ENCODE data around the gene DEPP1. TPM values are rescaled to one million over a fixed set of nuclear protein-coding genes. Genes with fewer than 3 reads are reported as not detected.

The DEPP1 gene
- total and polyA plus RNA-seq, 2 donors (not counting 3 experiments of a cell fraction or from before 2014, with no cell fraction given): 364 to 951 TPM

DNA sequence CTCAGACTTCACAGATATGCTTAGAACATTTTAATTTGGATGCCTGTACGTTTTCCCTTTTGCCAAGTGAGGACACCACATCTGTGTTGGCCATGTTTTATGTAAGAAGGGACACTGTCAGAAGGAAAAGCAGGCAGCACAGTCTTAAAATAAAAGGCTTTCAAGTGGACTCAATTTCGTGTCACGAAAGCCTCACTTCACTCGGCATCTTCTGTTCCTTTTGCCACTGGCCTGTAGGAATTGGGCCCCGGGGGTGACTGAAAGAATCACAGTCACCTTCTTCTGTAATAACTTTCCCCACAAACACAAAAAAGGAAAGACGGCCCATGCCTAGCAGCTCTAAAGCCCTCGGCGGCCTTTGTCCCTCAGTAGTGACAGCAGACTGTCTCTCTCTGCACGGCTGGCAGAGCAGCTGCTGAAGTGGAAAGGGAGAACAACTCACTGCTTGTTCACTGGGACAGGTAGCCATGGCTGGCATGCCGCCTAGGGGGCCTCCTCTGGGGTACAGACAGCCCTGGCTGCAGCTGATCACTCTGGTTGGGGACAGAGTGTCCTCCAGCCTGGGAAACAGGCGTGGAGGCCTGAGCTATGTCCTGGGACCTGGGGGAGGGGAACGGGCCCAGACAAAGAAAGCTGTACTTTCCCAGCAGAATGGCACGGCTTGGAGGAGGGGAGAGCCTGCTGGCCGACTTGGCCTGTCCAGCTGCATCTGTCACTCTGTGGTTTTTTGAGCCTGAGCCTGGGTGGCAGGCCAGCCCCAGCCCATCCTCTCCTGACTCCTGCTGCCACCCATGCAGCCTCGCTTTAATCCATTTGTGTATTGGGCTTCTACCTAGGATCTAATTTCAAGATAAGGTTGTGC lies 14.6 kb downstream of the DEPP1 start:
- no TSS peak for BruUV-seq (replicated peaks)
- Histone ChIP-seq H3K36me3 (ENCODE audit: control insufficient read depth in 2 of 2, extremely low read depth in 1 of 2, insufficient read depth in 2 of 2, low read length in 2 of 2) (no peaks in the 10 kb centered on the region), H3K27ac (ENCODE audit: insufficient read depth, low read depth, low read length) (no peak overlapping the region), H3K9me1 (replicated peaks; ENCODE audit: control insufficient read depth, extremely low read depth, insufficient read depth, low read length) (no peaks in the 10 kb centered on the region), H3K4me3 (replicated peaks in 1 of 3; ENCODE audit: insufficient read depth in 1 of 3, low read depth in 1 of 3, low read length in 3 of 3) (no peak overlapping the region), H2AFZ (ENCODE audit: low read depth, low read length) (no peak overlapping the region), H4K20me1 (replicated peaks; ENCODE audit: control insufficient read depth, extremely low read depth, insufficient read depth, low read length) (no peaks in the 10 kb centered on the region), H3K4me1 (ENCODE audit: control insufficient read depth, extremely low read depth, insufficient read depth, low read length) (peaks cover 3% of the 10 kb centered on the region), H3K9me3 (replicated peaks; ENCODE audit: control insufficient read depth, insufficient read depth, low read length) (no peaks in the 10 kb centered on the region), H3K79me2 (ENCODE audit: control insufficient read depth, insufficient read depth, low read length) (no peaks in the 10 kb centered on the region), H3K27me3 (ENCODE audit: control insufficient read depth in 2 of 2, insufficient read depth in 2 of 2, low read length in 2 of 2) (no peaks in the 10 kb centered on the region), H3K9ac (replicated peaks; ENCODE audit: extremely low read depth, insufficient read depth, low read length) (no peak overlapping the region), H3K4me2 (ENCODE audit: insufficient read depth, low read length) (no peak overlapping the region)
- ChIA-PET POLR2A (interaction anchor here (1.9 kb wide), 1 partner anchor 15 kb away, joined by 8 read pairs; the partner anchor contains the start of gene DEPP1), CTCF (interaction anchor here (1.2 to 3.5 kb wide), 8 partner anchors 9 to 37 kb away, joined by 3 to 12 read pairs (median 6); partner anchors contain the start of gene ZNF22)
- intact Hi-C loops (cut with micrococcal nuclease): no loop called here
- no peak for TF ChIP-seq MYC (IDR thresholded peaks at IDR 0.05; ENCODE audit: low read depth, low read length)
- TF ChIP-seq GATA2 (IDR thresholded peaks at IDR 0.05; ENCODE audit: insufficient read depth, insufficient read length, low read depth, low read length): no peak
- TF ChIP-seq JUN (IDR thresholded peaks at IDR 0.05; ENCODE audit: borderline replicate concordance, insufficient read depth, insufficient read length, low read depth): no peak
- no peak for TF ChIP-seq POLR2A (IDR thresholded peaks at IDR 0.05; ENCODE audit: low read depth, low read length)
- TF ChIP-seq, protein P1, sequence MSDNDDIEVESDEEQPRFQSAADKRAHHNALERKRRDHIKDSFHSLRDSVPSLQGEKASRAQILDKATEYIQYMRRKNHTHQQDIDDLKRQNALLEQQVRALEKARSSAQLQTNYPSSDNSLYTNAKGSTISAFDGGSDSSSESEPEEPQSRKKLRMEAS (IDR thresholded peaks at IDR 0.05; ENCODE audit: insufficient read depth, insufficient read length): no peak
- dilution Hi-C loops (cut with MboI; ENCODE audit: extremely low pct_ligation_motif_present, low sequenced_read_pairs): no loop called here
- no peak for FAIRE-seq
- DNase-seq (ENCODE audit: low read depth, low spot score): no peak
